Activated CD4-positive, alpha-beta T cell treated with anti-CD3 and anti-CD28 coated beads, Interleukin-2, amount 50 U/mL, for 4 hours (primary cell): ENCODE data around the gene KIF5A.

Source experiments
- DNase-seq, 2 experiments: peaks; one replicate each; pipeline ENCODE4 v3.0.0-alpha.2; 2020

Gene KIF5A

DNA sequence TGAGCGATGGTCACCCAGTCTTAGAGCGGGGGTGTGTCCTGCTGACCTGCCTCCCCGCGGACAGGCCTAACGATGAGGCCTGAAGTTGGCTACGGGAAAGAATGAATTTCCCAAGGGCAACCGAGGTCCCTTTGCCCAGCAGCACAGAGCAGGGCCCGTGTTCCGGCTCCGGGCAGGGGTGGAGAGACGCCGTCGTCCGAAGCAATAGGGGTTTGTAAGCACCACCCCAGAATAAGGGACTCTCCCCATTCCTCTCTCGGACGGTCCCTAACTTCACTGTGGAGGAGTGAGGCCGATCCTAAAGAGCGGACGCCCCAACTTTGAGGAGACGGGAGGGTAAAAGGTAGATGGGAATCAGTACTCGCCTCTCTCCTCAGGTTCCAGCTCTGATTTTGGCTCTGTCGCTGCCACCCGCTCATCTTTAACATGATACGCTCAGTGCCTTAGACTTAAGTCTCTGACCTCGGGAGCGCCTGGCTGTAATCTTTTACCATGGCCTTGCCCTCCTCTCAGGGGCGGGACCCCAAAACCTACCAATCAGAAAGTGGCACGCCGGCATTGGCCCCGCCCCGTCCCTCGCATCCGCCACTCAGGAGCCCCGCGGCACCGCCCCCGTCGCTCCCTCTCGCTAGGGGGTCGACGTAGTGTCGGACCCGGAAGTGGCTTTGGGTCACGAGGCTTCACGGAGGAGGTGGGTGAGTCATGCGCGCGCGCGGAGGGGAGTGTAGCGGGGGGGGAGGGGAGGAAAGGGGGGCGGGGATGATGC is 29.6 kb upstream of the KIF5A start, which contains the start of gene DDIT3:
DDIT3 (minus strand) TSS at position 462 of the 766 bp plus-strand sequence. CDS start 3,108 bp downstream, outside the sequence.
- peak; percentile 99 to 100 for DNase-seq

DNA sequence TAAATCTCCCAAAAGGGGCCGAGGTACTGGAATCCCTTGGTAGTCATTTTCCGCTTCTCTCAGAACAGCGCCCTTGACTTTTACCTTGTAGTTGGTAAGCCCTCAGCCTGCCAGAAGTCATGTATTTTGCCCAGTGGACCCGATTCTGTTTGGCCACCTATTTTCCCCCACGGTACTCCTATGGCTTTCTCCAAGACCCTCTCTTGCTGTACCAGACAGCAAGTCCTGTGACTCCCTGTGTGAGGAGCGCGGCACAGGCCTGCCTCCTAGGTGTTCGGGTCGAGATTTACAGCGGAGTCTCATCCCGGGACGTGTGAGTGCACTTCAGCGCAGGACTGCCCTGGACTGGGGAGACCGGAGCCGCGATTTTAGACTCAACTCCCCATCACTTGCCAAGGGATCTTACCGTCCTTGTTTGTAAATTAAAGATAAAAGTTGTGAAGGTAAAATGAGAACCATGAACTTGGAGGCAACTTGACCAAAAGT is 28.3 kb upstream of the KIF5A start:
- peak in 1 of 2 experiments; percentile 19 for DNase-seq

DNA sequence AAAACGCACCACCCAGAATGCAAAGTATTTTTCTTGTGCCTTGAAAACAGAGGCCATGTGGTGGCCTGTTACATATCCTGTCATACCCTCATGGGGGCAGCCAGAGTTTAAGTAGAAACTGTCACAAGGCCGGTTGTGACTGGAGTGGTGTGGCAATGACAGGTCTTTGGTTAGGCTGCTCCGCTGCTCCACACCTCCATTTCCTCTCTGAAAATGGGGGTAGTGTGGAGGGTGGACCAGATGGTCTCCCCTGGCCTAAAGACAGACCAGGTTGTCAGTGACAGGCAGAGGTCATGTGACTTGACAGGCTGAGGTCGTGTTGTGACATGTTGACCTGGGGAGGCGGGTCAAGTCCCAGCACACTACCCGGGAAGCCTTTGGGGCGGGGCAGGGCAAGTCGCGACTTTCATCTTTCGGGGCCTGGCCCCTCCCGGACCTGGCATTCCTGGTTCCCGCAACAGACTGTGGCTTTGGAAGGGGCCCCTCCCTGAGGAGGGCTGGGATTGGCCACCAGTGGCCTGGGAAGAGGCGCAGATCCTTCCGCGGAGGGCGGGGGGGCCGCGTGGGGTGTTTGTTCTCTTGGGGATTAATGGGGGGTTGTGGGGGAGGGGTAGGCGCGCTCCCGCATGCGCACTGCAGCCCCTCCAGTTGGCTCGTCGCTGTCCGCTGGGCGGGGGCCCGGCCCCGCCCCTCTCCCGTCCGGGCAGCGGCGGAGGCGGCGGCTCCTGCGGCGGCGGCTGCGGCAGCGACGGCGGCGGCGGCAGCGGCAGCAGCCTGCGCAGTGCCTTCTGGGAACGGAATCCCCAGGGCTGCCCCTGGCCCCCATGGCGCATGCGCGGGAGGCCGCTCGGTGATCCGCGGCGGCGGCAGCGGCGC is 27.6 kb upstream of the KIF5A start, which contains the start of gene MBD6:
MBD6 (plus strand) TSS at position 814 of the 876 bp plus-strand sequence. CDS start 1,480 bp downstream, outside the sequence.
- DNase-seq, result peak; percentile 81 to 86

- DNase-seq, result peak; percentile 42 to 46
Measured at GRCh38 chr12:57522887-57523705, 26.7 kb upstream of the KIF5A start.

DNA sequence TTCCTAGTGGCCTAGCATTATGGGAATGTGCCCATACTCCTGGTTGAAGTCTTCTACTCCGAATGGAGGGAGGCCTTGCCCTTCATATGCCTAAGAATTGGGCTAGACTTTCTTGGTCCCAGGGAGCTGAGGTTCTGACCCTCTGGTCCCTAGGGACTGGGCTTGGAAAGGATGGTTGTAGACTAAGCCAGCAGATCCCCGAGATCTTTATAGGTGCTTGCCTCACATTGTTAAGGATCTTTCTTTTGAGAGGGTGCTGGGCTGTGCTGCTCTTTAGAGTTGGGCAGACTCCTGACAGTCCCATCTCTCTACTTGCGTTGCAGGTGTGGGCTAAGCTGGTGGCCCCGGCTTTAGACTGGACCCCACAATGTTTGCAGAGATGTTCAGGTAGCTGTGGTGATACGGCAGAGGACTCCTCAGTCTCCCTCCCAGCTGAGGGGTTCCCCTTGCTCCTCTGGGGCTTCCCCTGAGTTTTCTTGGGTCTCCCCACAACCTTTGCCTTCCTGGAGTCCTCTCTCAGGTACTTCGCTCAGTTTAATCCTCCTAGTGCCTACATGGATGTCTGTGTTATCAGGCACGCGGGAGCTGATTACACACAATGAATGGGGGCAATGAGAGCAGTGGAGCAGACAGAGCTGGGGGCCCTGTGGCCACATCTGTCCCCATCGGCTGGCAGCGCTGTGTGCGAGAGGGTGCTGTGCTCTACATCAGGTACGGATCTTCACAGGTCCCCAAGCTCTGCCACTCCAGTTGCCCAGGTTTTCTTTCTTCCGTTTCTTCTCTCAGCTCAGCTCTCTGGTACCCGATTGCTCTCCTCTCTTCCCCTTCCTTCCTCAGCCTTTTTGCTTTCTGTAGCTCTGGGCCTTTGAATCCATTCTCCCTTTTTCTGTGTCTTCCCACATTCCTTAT is 25.9 kb upstream of the KIF5A start:
- no peak for DNase-seq

- DNase-seq, result no peak
Measured at GRCh38 chr12:57524814-57525614, 24.8 kb upstream of the KIF5A start.

- DNase-seq, result no peak
Measured at GRCh38 chr12:57525615-57526383, 24.0 kb upstream of the KIF5A start.

- no peak for DNase-seq
Measured at GRCh38 chr12:57526477-57527126, 23.2 kb upstream of the KIF5A start.

DNA sequence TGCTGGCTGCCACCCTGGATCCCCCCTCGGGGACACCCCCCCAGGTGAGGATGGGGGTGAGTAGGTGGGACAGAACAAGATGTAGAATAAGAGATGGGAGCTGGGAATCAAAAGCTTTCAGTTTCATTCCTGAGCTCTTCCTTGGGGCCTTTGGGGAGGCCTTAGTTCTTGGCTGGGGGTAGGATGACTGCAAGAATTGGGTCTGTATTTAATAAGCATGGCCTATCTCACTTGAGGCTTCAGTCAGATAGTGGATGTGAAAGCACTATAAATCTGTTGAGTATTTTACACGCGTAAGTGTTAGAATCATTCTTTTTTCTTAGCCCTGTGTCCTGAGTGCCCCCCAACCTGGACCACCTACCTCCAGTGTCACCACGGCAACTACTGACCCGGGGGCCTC is 22.7 kb upstream of the KIF5A start:
- DNase-seq, result no peak

GRCh38 chr12:57528176-57528575 is 21.7 kb upstream of the KIF5A start:
- DNase-seq, result no peak

DNA sequence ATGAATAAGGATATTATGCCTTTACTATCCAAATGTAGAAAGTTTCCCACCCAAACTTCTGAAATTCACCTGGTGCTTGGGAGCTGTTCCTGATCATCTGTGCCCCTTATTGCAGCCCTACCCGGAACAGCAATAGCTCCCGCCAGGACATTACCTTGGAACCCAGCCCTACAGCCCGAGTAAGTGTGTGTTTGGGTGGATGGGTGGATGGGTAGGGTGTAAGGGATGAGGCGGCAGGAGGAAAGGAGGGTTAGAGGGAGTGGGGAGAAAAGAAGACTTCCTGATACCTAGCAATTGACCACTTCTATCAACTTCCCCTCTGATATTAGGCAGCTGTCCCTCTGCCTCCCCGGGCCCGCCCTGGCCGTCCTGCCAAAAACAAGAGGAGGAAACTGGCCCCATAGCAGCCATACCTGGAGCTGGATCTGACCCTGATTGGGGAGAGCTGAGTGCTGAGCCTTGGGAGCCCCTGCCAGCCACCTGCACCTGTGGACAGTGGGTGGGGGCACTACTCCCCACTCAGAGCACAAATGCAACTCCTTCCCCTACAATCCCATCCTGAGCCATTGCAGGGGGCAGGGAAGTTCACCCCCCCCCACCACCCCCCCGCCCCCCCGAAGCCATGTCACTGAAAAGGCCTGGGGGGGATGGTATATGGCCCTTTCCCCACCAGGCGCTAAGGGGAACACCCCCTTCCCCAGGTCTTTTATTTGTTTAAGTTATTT is 20.9 kb upstream of the KIF5A start:
- DNase-seq, result no peak

- no peak for DNase-seq
Measured at GRCh38 chr12:57529831-57530230, 20.0 kb upstream of the KIF5A start.

- DNase-seq, result no peak
Measured at GRCh38 chr12:57530396-57531142, 19.3 kb upstream of the KIF5A start.

- DNase-seq, result no peak
Measured at GRCh38 chr12:57531836-57532235, 18.0 kb upstream of the KIF5A start.

DNA sequence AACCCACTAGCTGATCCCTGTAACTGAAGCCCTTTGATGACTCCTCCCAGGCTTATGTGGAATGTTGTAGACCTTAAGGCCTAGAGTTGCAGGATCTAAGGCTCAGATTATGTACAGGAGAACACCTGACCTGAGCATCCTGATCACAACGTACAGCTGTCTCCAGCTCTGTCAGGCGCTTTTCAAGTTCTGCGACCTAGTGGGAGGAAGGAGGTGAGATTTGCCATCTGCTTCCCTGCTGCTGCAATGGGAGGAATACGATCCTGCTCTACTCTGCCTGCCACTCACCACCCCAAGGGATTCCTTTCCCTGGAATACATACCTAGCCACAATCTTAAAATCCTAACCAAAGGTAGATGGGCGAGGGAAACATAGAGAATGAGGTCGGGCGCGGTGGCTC is 16.7 kb upstream of the KIF5A start:
- DNase-seq, result no peak

DNA sequence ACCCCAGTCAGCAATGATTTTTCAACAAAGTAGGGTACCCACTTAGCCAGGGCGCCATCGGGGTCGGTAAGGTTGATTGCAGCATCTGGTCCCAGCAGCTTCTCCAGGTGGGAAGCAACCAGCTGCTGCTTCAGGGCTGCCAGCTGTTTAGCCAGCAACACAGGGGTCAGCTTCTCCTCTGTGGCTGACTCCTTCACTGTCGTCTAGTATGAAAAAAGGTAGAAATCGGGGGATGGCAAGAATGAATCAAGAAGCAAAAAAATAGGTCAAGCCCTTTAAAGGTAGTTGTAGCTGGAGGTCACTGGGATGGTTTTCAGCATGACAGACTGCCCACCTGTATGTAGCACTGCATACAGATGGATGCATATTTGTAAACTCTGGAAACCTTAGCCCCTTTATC is 15.6 kb upstream of the KIF5A start:
- no peak for DNase-seq

- DNase-seq, result no peak
Measured at GRCh38 chr12:57534991-57535543, 14.8 kb upstream of the KIF5A start.
